ENCODE measurements around the gene MINDY1. TPM values are rescaled to one million over a fixed set of nuclear protein-coding genes. Genes with fewer than 3 reads are reported as not detected.

Gene MINDY1
- total RNA-seq, 2 experiments from 2014 or later, result 23.9 to 24.3 TPM

DNA sequence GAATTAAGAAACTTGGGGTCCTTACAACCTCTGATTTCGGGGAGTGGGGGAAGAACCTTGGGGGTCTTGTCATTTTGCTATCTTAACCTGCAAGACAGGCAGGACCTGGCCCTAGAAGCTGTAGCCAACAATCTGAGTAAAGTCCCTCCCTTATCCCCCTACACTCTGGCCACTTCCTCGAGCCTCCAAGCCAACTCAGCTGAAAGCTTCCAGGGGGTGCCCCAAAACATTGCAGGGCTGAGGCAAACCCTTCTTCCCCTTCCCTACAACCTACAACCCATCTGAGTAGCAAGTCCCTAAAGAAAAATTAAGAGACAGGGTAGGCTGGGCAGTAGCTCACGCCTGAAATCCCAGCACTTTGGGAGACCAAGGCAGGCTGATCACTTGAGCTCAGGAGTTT is 37.1 kb downstream of the MINDY1 start:
- ChIA-PET CTCF (interaction anchor here (0.6 to 2.4 kb wide), 7 partner anchors 12 to 752 kb away, joined by 3 to 11 read pairs (median 4); partner anchors contain the start of gene ANXA9), POLR2A (no interaction called here)
- Mint-ChIP-seq H3K4me3 (no peak overlapping the region), H3K4me1 (peaks cover 39% of the 10 kb centered on the region), H3K36me3 (ENCODE audit: low read depth) (peaks cover 47% of the 10 kb centered on the region), H3K27me3 (no peaks in the 10 kb centered on the region), H3K27ac (no peak overlapping the region), H3K9me3 (no peaks in the 10 kb centered on the region)
- DNase-seq, result no peak

- Mint-ChIP-seq H3K4me1 (peaks cover 37% of the 10 kb centered on the region), H3K36me3 (ENCODE audit: low read depth) (peaks cover 59% of the 10 kb centered on the region), H3K27ac (no peak overlapping the region), H3K9me3 (no peaks in the 10 kb centered on the region), H3K27me3 (no peaks in the 10 kb centered on the region), H3K4me3 (no peak overlapping the region)
- CTCF ChIA-PET, result no interaction called here
- POLR2A ChIA-PET, result no interaction called here
- no peak for DNase-seq
These were observed 38.2 kb downstream of the MINDY1 start for GRCh38 chr1:150968491-150968890.

- H3K27me3 Mint-ChIP-seq, result no peaks in the 10 kb centered on the region
- H3K36me3 Mint-ChIP-seq (ENCODE audit: low read depth), result peaks cover 60% of the 10 kb centered on the region
- DNase-seq, result no peak
- no peaks in the 10 kb centered on the region for H3K9me3 Mint-ChIP-seq
- peaks cover 36% of the 10 kb centered on the region for H3K4me1 Mint-ChIP-seq
- CTCF ChIA-PET, result no interaction called here
- no peak overlapping the region for H3K4me3 Mint-ChIP-seq
- no peak overlapping the region for H3K27ac Mint-ChIP-seq
- POLR2A ChIA-PET, result no interaction called here
These were observed 38.8 kb downstream of the MINDY1 start for GRCh38 chr1:150967936-150968335.

GRCh38 chr1:150966011-150966410 is 40.7 kb downstream of the MINDY1 start:
- DNase-seq, result no peak
- POLR2A ChIA-PET, result interaction anchor here (1.0 kb wide), 1 partner anchor 43 kb away, joined by 3 read pairs; no protein-coding TSS in a partner anchor
- H3K4me1 Mint-ChIP-seq, result peaks cover 25% of the 10 kb centered on the region
- CTCF ChIA-PET, result interaction anchor here (1.1 to 1.8 kb wide), 6 partner anchors 10 to 63 kb away, joined by 3 to 6 read pairs (median 4); no protein-coding TSS in a partner anchor
- peaks cover 66% of the 10 kb centered on the region for H3K36me3 Mint-ChIP-seq (ENCODE audit: low read depth)
- no peaks in the 10 kb centered on the region for H3K27me3 Mint-ChIP-seq
- no peak overlapping the region for H3K4me3 Mint-ChIP-seq
- H3K9me3 Mint-ChIP-seq, result no peaks in the 10 kb centered on the region
- H3K27ac Mint-ChIP-seq, result no peak overlapping the region

DNA sequence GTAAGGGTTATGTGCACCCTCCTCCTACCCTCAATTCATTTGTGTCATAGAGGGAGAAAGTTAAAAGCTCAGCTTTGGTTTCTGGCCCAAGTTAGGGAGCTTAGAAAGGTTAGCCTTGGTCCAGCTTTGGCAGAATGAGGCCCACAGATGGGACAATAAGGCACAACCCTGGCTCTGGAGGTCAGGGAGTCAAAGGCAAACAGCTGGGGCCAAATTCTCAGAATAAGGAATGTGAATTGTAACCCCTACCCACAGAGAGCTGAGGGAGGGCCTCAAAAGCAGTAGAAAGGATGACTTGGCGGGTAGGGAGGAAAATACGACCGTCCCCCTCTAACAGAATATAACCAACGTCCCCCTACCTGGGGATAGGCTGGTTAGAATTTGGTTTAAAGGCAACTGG is 41.1 kb downstream of the MINDY1 start:
- H3K36me3 Mint-ChIP-seq (ENCODE audit: low read depth), result peaks cover 65% of the 10 kb centered on the region
- no peaks in the 10 kb centered on the region for H3K9me3 Mint-ChIP-seq
- no peak overlapping the region for H3K27ac Mint-ChIP-seq
- DNase-seq, result no peak
- ChIA-PET POLR2A (interaction anchor here (1.0 kb wide), 1 partner anchor 43 kb away, joined by 3 read pairs; no protein-coding TSS in a partner anchor), CTCF (interaction anchor here (0.7 to 1.8 kb wide), 6 partner anchors 9 to 63 kb away, joined by 3 to 6 read pairs (median 4); no protein-coding TSS in a partner anchor)
- no peak overlapping the region for H3K4me3 Mint-ChIP-seq
- H3K27me3 Mint-ChIP-seq, result no peaks in the 10 kb centered on the region
- peaks cover 21% of the 10 kb centered on the region for H3K4me1 Mint-ChIP-seq

- Mint-ChIP-seq H3K4me1 (peaks cover 15% of the 10 kb centered on the region), H3K4me3 (no peak overlapping the region), H3K36me3 (ENCODE audit: low read depth) (peaks cover 79% of the 10 kb centered on the region), H3K27ac (no peak overlapping the region), H3K27me3 (no peaks in the 10 kb centered on the region), H3K9me3 (no peaks in the 10 kb centered on the region)
- DNase-seq, result no peak
- ChIA-PET CTCF (no interaction called here), POLR2A (no interaction called here)
These were observed 42.6 kb downstream of the MINDY1 start for GRCh38 chr1:150964164-150964489.

DNA sequence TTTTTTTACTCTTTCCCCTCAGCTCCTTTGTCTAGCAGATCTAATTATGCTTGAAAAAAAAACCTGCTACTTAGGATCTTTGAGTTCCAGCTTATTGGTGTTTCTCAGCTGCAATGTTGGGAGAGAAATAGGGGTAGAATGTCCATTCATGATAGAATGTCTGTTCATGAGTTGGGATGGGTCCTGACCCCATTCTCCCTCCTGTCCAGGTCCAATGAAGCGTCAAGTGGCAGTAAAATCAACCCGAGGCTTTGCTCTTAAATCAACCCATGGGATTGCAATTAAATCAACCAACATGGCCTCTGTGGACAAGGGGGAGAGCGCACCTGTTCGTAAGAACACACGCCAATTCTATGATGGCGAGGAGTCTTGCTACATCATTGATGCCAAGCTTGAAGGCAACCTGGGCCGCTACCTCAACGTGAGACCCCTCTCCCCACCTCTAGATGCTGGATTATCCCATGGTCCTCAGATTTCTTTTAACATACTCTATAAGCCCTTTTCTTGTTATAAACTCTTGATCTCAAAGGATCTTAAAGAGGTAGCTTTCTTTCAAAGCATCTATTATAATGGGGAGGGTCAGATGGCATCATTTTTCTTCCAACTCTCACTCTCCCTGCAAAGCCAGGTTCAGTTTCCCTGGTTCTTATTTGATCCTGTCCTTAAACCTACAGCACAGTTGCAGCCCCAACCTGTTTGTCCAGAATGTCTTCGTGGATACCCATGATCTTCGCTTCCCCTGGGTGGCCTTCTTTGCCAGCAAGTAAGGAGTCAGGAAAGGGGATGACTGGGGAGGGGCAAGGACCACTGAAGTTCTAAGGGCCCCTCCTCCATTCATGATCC is 43.2 kb downstream of the MINDY1 start:
- POLR2A ChIA-PET, result interaction anchor here (0.6 kb wide), 1 partner anchor 315 kb away, joined by 4 read pairs; no protein-coding TSS in a partner anchor
- Mint-ChIP-seq H3K27me3 (no peaks in the 10 kb centered on the region), H3K27ac (peak overlapping the region; percentile 69), H3K9me3 (no peaks in the 10 kb centered on the region), H3K36me3 (ENCODE audit: low read depth) (peaks cover 80% of the 10 kb centered on the region), H3K4me3 (no peak overlapping the region), H3K4me1 (peaks cover 12% of the 10 kb centered on the region)
- CTCF ChIA-PET, result interaction anchor here (0.7 kb wide), 1 partner anchor 11 kb away, joined by 3 read pairs; no protein-coding TSS in a partner anchor
- DNase-seq, result no peak

GRCh38 chr1:150961756-150962155 is 44.9 kb downstream of the MINDY1 start:
- Mint-ChIP-seq H3K36me3 (ENCODE audit: low read depth) (peaks cover 73% of the 10 kb centered on the region), H3K27ac (no peak overlapping the region), H3K9me3 (no peaks in the 10 kb centered on the region), H3K4me3 (no peak overlapping the region), H3K27me3 (no peaks in the 10 kb centered on the region), H3K4me1 (peaks cover 12% of the 10 kb centered on the region)
- ChIA-PET CTCF (no interaction called here), POLR2A (no interaction called here)
- no peak for DNase-seq

- no peaks in the 10 kb centered on the region for H3K9me3 Mint-ChIP-seq
- no peak for DNase-seq
- peaks cover 12% of the 10 kb centered on the region for H3K4me1 Mint-ChIP-seq
- peaks cover 72% of the 10 kb centered on the region for H3K36me3 Mint-ChIP-seq (ENCODE audit: low read depth)
- no peaks in the 10 kb centered on the region for H3K27me3 Mint-ChIP-seq
- ChIA-PET CTCF (no interaction called here), POLR2A (no interaction called here)
- H3K4me3 Mint-ChIP-seq, result no peak overlapping the region
- H3K27ac Mint-ChIP-seq, result no peak overlapping the region
These were observed 46.1 kb downstream of the MINDY1 start for GRCh38 chr1:150960646-150961045.

- H3K9me3 Mint-ChIP-seq, result no peaks in the 10 kb centered on the region
- H3K27ac Mint-ChIP-seq, result no peak overlapping the region
- ChIA-PET CTCF (interaction anchor here (0.6 to 1.5 kb wide), 7 partner anchors 11 to 397 kb away, joined by 3 to 4 read pairs (median 3); no protein-coding TSS in a partner anchor), POLR2A (interaction anchor here (0.7 kb wide), 1 partner anchor 328 kb away, joined by 8 read pairs; the partner anchor contains the start of gene ENSA)
- H3K27me3 Mint-ChIP-seq, result no peaks in the 10 kb centered on the region
- peaks cover 6% of the 10 kb centered on the region for H3K4me1 Mint-ChIP-seq
- H3K4me3 Mint-ChIP-seq, result no peak overlapping the region
- no peak for DNase-seq
- H3K36me3 Mint-ChIP-seq (ENCODE audit: low read depth), result peaks cover 70% of the 10 kb centered on the region
These were observed 49.0 kb downstream of the MINDY1 start for GRCh38 chr1:150957666-150958065.

DNA sequence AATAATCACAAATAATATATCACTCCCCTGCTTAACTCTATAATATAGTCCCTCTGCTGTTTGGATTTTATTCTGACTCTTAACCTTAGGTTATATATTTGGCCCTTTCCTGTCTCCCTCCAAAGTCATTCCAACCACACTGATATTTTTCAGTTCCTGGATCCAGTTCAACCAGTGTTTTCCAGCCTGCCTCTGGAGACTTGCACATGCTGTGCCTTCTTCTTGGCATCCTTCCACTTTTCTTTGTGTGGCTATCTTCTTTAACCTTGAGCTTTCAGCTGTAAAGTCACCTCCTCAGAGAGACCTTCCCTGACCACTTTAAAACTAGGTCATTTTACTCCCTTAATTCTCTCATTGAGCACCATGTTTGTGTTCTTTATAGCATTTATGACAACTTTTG is 51.4 kb downstream of the MINDY1 start:
- ChIA-PET POLR2A (no interaction called here), CTCF (interaction anchor here (1.2 kb wide), 1 partner anchor 395 kb away, joined by 3 read pairs; no protein-coding TSS in a partner anchor)
- no peaks in the 10 kb centered on the region for H3K9me3 Mint-ChIP-seq
- no peak overlapping the region for H3K27ac Mint-ChIP-seq
- no peaks in the 10 kb centered on the region for H3K27me3 Mint-ChIP-seq
- H3K4me3 Mint-ChIP-seq, result no peak overlapping the region
- H3K36me3 Mint-ChIP-seq (ENCODE audit: low read depth), result peaks cover 71% of the 10 kb centered on the region
- no peak for DNase-seq
- H3K4me1 Mint-ChIP-seq, result no peaks in the 10 kb centered on the region

DNA sequence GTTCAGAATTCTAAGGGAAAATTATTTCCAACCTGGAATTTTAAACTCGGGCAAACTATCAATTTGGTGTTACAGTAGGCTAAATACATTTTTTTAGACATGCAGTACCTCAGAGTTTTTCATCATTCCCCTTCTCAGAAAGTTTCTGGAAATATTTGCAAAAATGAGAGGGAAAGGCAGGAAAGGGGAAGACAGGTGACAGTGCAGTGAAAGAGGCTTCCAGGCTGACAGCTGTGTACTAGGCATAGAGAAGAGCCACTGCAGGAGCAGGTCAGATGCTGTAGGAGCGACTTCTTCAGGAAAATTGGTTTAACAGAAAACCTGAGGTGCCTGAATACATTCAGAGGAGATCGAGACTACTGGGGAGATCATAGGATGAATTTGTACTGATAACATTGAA is 52.0 kb downstream of the MINDY1 start:
- H3K9me3 Mint-ChIP-seq, result no peaks in the 10 kb centered on the region
- H3K36me3 Mint-ChIP-seq (ENCODE audit: low read depth), result peaks cover 70% of the 10 kb centered on the region
- H3K27me3 Mint-ChIP-seq, result no peaks in the 10 kb centered on the region
- ChIA-PET CTCF (interaction anchor here (1.2 kb wide), 1 partner anchor 394 kb away, joined by 3 read pairs; no protein-coding TSS in a partner anchor), POLR2A (interaction anchor here (0.6 kb wide), 1 partner anchor 597 kb away, joined by 4 read pairs; no protein-coding TSS in a partner anchor)
- no peak overlapping the region for H3K27ac Mint-ChIP-seq
- H3K4me3 Mint-ChIP-seq, result no peak overlapping the region
- no peaks in the 10 kb centered on the region for H3K4me1 Mint-ChIP-seq
- no peak for DNase-seq
